HG02840 (cell line): ENCODE measurements around the gene MACROD2.

ENCODE experiments used
- ATAC-seq: cut with Tn5 transposase; IDR thresholded peaks from one replicate; pipeline ENCODE4 v1.9.1; 2021; ENCODE audit warnings: mild to moderate bottlenecking, moderate library complexity, moderate number of reproducible peaks; ENCODE audit not compliant: unreplicated experiment, low FRiP score

The MACROD2 gene

GRCh38 chr20:14881518-14881917, 886.2 kb downstream of the MACROD2 start:
- no peak for ATAC-seq

GRCh38 chr20:14882157-14882556, 886.8 kb downstream of the MACROD2 start:
- no peak for ATAC-seq

GRCh38 chr20:14882846-14883245, 887.5 kb downstream of the MACROD2 start:
- ATAC-seq, result no peak

GRCh38 chr20:14883324-14883723, 888.0 kb downstream of the MACROD2 start:
- ATAC-seq, result no peak

GRCh38 chr20:14885661-14886060, 890.3 kb downstream of the MACROD2 start:
- ATAC-seq, result no peak

- ATAC-seq, result no peak
Observed at GRCh38 chr20:14888134-14888533, 892.8 kb downstream of the MACROD2 start.

- ATAC-seq, result no peak
Observed at GRCh38 chr20:14889496-14890255, 894.4 kb downstream of the MACROD2 start.

GRCh38 chr20:14890713-14891112, 895.4 kb downstream of the MACROD2 start:
- ATAC-seq, result no peak

- ATAC-seq, result no peak
Observed at GRCh38 chr20:14892782-14893181, 897.5 kb downstream of the MACROD2 start.

GRCh38 chr20:14896569-14896968, 901.3 kb downstream of the MACROD2 start:
- ATAC-seq, result no peak

GRCh38 chr20:14897608-14898007, 902.3 kb downstream of the MACROD2 start:
- ATAC-seq, result no peak

- ATAC-seq, result peak; percentile 95
Observed at GRCh38 chr20:14902432-14903089, 907.2 kb downstream of the MACROD2 start.

GRCh38 chr20:14906908-14907434, 911.7 kb downstream of the MACROD2 start:
- no peak for ATAC-seq

GRCh38 chr20:14910126-14910525, 914.8 kb downstream of the MACROD2 start:
- ATAC-seq, result no peak

- ATAC-seq, result no peak
Observed at GRCh38 chr20:14913896-14914620, 918.7 kb downstream of the MACROD2 start.

- no peak for ATAC-seq
Observed at GRCh38 chr20:14914633-14915032, 919.3 kb downstream of the MACROD2 start.

- no peak for ATAC-seq
Observed at GRCh38 chr20:14915356-14915755, 920.0 kb downstream of the MACROD2 start.

- no peak for ATAC-seq
Observed at GRCh38 chr20:14916360-14916920, 921.1 kb downstream of the MACROD2 start.

GRCh38 chr20:14918281-14918680, 923.0 kb downstream of the MACROD2 start:
- no peak for ATAC-seq

- no peak for ATAC-seq
Observed at GRCh38 chr20:14918976-14919375, 923.7 kb downstream of the MACROD2 start.
